UCSD-AML1 (cell line): Measurements from ENCODE around the gene OAF.
"Not testable (repeated sequence)": the region's sequence is repeated elsewhere in the genome, so short reads cannot be mapped to it uniquely, and the experiment has no call there.

Source experiments
- DNase-seq: peaks from one replicate; lab custom pipeline; 2025; ENCODE audit not compliant: unreplicated experiment; lab: John Stamatoyannopoulos, UW

Gene OAF

DNA sequence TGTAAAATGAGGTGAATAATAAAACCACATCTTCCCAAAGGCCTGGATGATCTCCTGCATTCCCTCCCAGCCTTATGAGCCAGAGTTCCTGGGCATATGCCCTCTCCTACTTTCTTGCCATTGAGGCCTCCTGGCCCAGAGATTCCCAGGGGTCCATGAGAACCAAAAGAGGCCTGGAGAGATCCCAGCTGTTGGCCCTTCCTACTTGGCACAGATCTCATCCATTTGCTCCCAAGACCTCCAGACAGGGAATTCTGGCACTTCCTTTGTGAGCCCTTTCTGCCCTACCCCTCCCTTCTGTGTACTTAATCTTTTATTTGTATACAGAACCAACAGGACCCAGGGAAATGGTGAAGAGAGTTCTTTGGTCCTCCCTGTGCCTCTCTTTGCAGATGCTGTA lies 50.5 kb downstream of the OAF start:
- DNase-seq: no peak

DNA sequence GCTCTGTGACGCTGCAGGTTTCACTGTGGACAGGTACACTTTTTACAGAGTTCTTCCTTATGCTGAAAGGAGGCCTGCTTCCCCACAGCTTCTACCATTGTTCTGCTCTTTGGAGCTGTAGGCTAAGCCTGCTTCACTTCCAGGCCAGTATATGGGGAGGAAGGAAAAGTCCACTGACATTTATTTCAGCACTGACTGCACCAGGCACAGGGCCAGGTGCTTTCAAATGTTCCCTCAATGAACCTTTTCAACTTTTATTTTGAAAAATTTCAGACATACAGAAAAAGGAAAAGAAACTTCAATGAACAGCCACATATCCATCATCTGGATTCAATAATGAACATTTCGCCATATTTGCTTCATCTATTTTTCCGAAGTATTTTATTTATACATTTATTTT lies 51.1 kb downstream of the OAF start:
- no peak for DNase-seq

DNA sequence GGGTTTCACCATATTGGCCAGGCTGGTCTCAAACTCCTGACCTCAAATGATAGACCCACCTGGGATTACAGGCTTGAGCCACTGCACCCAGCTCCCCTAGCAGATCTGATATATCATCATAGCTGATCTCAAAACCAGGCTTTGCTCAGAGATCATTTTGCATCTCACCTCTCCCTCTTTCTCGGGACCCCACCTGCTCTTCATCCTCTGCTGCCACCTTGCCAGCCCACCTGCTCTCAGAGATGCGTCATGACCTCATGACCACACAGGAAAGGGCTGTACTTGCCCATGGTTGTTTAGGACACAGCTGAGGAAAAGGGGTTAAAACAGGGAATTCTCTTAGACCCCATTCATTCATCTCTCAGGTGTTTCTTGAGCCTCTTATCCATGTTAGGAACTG lies 56.5 kb downstream of the OAF start:
- DNase-seq: no peak

DNA sequence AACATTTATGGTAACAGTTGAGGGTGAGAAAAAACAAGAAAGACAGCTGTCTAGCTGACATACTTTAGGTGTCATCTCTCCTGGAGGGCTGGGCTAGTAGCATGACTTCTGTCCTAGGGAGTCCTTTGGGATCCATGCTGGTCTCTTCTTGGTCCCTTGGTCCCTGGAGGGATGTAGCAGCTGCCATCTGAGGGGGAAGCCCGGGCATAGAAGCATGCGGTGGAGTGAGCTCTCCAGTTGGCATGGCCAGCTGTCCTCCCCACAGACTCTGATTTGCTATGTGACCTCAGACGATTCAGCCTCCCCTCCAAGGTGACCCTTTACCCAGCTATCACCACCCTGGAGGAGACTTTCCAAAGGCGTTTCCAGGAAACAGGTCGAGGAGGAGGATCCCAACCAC lies 57.9 kb downstream of the OAF start:
- no peak for DNase-seq

DNA sequence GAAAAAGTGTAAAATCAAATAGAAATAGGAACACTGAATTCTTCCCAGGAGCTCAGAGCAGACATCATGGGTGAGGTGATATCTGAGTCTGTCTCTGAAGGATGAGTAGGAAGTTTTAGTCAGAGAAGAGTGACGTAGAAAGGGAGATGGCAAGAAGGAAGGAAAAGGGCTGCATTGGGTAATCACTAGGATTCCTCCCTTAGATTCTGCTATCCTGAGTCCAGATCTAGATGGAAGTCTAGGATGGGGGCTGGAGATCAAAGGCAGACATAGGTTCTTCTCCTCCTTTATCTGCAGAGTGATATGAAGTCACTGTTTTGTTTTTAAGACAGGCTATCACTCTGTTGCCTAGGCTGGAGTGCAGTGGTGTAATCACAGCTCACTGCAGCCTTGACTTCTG lies 59.6 kb downstream of the OAF start:
- DNase-seq: no peak

DNA sequence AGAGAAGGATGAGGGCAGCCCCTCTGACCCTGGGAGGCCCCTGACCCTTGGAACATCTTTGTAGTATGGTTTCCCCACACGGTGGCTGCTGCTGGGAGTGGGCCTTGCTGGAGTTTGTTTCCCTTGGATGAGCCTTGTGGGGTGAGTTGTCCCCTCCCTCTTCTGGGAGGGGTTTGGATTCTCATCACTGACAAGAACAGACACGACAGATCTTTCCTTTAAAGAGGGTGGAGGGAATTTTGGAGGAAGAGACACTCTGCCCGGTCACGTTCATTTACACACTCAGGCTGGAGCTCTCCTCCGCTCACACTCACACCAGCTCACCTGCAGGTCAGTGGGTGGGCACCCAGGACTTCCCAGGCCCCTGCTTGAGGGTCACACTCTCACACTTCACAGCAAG lies 60.8 kb downstream of the OAF start:
- DNase-seq: no peak

DNA sequence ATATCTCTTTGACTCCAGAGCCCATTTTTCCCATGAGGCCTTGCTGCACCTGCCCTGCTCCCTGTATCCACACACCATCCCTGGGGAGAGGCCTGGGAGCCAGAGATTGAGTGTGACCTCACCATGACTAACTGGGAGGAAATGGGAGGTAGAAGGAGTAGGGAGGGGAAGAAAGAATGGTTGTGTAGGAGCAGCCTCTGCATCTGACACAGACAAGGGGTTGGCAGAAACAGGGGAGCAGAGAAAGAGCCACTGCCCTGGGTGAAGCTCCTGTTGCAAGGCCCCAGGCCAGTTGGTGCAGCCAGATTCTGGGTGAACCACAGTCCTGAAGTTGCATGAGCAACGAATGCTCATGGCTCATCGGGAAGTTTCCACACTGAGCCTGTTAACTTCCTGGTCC lies 61.5 kb downstream of the OAF start:
- no peak for DNase-seq

DNA sequence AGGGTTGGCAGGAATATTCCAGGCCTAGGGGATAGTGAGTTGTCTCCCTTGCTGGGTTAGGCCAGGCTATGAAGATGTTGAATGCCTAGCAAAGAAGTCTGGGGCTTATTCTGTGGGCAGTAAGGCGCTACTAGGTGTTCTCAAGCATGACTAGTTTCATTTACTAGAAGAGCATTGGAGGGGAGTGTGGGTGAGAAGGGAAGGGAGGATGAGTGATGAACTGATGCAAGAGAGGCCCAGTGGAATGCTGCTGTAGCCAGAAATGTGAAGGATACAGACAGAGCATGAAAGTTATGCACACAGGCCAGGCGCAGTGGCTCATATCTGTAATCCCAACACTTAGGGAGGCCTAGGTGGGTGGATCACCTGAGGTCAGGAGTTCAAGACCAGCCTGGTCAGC lies 62.6 kb downstream of the OAF start:
- no peak for DNase-seq

DNA sequence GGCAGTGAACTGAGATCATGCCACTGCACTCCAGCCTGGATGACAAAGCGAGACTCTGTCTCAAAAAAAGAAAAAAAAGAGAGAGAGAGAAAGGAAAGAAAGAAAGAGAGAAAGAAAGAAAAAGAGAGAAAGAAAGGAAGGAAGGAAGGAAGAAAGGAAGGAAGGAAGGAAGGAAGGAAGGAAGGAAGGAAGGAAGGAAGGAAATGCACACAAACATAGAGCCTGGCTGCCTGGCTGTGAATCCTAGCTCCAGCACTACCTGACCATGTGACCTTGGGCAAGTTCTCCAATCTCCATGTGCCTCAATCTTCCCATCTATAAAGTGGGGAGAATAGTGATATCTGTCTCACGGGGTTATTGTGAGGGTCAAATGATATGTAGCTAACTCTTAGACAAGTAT lies 63.1 kb downstream of the OAF start:
- DNase-seq: not testable (repeated sequence)

DNA sequence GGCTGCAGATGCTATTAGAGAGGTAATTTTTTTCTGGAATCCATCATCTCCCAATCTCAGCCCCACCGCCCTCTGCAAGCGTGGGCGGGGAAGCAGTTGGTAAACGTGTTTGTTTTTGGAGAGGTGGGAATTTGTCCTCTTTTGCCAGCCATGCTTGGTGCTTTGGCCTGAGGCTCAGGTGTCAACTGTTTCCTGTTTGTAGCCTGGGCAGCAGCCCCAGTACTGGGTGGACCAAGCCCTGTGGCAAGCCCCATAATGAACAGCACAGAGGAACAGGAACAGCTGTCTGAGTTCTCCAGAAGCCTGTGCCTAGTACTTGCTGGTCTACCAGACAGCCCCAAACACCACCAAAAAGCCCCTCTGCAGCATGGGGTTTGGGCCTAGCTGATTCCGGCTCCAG lies 68.7 kb downstream of the OAF start:
- DNase-seq: no peak
